K562 (cell line): ENCODE data around the gene NME7. TPM values are rescaled to one million over a fixed set of nuclear protein-coding genes. Genes with fewer than 3 reads are reported as not detected.

Experiments
- CHD2 ChIP-seq: IDR thresholded peaks from 2 replicates; pipeline ENCODE4 v1.6.1; 2011; ENCODE audit warnings: low read depth, low read length
- CREB1 ChIP-seq, 2 experiments: sonication (generic) in 1 of 2; formaldehyde crosslinking in 1 of 2; IDR thresholded peaks; 2 replicates each; pipeline versions ENCODE4 v1.6.1 to v1.8.0; 2012 to 2022; ENCODE audit warnings: inconsistent platforms in 1 of 2, mild to moderate bottlenecking in 1 of 2, missing genetic modification reagents in 1 of 2, moderate library complexity in 1 of 2
- DPF2 ChIP-seq: fragments of 450-650 bp; IDR thresholded peaks from 2 replicates; pipeline ENCODE4 v1.6.1; 2016
- FOSL1 ChIP-seq: fragments of 200-800 bp; sonication (Bioruptor generic); conservative IDR thresholded peaks from 2 replicates; pipeline ENCODE4 v1.6.1; 2016; ENCODE audit warnings: missing genetic modification characterization, missing compliant biosample characterization
- HMBOX1 ChIP-seq: sonication (generic); IDR thresholded peaks from 2 replicates; pipeline ENCODE4 v1.6.1; 2016
- KAT2B ChIP-seq: IDR thresholded peaks from one replicate; pipeline ENCODE4 v1.6.1; 2012; ENCODE audit warnings: low read depth, mild to moderate bottlenecking, control low read depth, inconsistent platforms, low read length, moderate library complexity
- MYC ChIP-seq, 2 experiments: fragments of 250-450 bp in 1 of 2; sonication (Bioruptor Pico) in 1 of 2; IDR thresholded peaks; 2 replicates each; pipeline versions ENCODE4 v1.5.1 to v1.6.1; 2012 to 2021; ENCODE audit warnings: low read depth in 2 of 2, borderline replicate concordance in 1 of 2, improper control_type of control experiment in 1 of 2, low read length in 1 of 2, mild to moderate bottlenecking in 1 of 2, moderate library complexity in 1 of 2
- PTTG1 ChIP-seq: fragments of 450-650 bp; IDR thresholded peaks from 2 replicates; pipeline ENCODE4 v1.6.1; 2016; ENCODE audit warnings: low read depth, mild to moderate bottlenecking, missing genetic modification characterization, missing compliant biosample characterization
- PYGO2 ChIP-seq: fragments of 450-650 bp; IDR thresholded peaks from 2 replicates; pipeline ENCODE4 v1.6.1; 2016; ENCODE audit warnings: mild to moderate bottlenecking, missing genetic modification characterization, moderate library complexity, missing compliant biosample characterization
- RREB1 ChIP-seq: fragments of 250-450 bp; sonication (Bioruptor Pico); IDR thresholded peaks from 2 replicates; pipeline ENCODE4 v1.4.0; 2020
- SMARCC2 ChIP-seq: fragments of 450-650 bp; IDR thresholded peaks from 2 replicates; pipeline ENCODE4 v1.6.1; 2017; ENCODE audit warnings: antibody characterized with exemption, moderate library complexity, mild to moderate bottlenecking, low read depth
- TARDBP ChIP-seq: fragments of 450-650 bp; IDR thresholded peaks from 2 replicates; pipeline ENCODE4 v1.6.1; 2016
- VEZF1 ChIP-seq: fragments of 200-800 bp; sonication (Bioruptor generic); IDR thresholded peaks from 2 replicates; pipeline ENCODE4 v1.6.1; 2017; ENCODE audit warnings: missing genetic modification characterization, missing compliant biosample characterization
- ZNF232 ChIP-seq: sonication (generic); formaldehyde crosslinking; IDR thresholded peaks from 2 replicates; pipeline ENCODE4 v1.8.0; 2022; ENCODE audit warnings: mild to moderate bottlenecking, missing genetic modification reagents
- ZNF24 ChIP-seq: fragments of 450-650 bp; IDR thresholded peaks from 2 replicates; pipeline ENCODE4 v1.6.1; 2016
- ZNF280A ChIP-seq: fragments of 450-650 bp; IDR thresholded peaks from 2 replicates; pipeline ENCODE4 v1.6.1; 2018; ENCODE audit warnings: mild to moderate bottlenecking, low read depth; ENCODE audit not compliant: partially characterized antibody
- ZNF316 ChIP-seq: fragments of 450-650 bp; IDR thresholded peaks from 2 replicates; pipeline ENCODE4 v1.6.1; 2016
- ZNF644 ChIP-seq: fragments of 200-800 bp; sonication (Bioruptor generic); IDR thresholded peaks from 2 replicates; pipeline ENCODE4 v1.6.1; 2016; ENCODE audit warnings: low read depth, missing genetic modification characterization, missing compliant biosample characterization
- polyA plus RNA-seq, 8 experiments: library from polyadenylated mRNA; depleted of rRNA in 4 of 8; stranded (reverse) in 5 of 8; unstranded in 3 of 8; fragments of >200 nt; fragmentation: Nextera tagmentation in 2 of 8; fragmentation: Illumina TruSeq in 1 of 8; extraction: Ambion mirVana in 2 of 8; extraction: Trizol in 1 of 8; gene quantifications; 2 replicates each; pipeline versions ENCODE4 v1.2.1 to v1.2.3, GENCODE V29; 2011 to 2014; ENCODE audit warnings: inconsistent platforms in 1 of 8, missing spikeins in 1 of 8
- total RNA-seq, 7 experiments: library from RNA; depleted of rRNA in 6 of 7; stranded (reverse); fragments of >200 nt in 6 of 7; fragmentation: Illumina TruSeq in 2 of 7; extraction: Trizol in 2 of 7; gene quantifications; 2 replicates each; pipeline versions ENCODE4 v1.2.1 to v1.2.3, GENCODE V29; 2011 to 2021; ENCODE audit warnings: low replicate concordance in 1 of 7

Gene NME7
- total and polyA plus RNA-seq, 9 of the 15 experiments (the other 6 are each of a cell fraction or from before 2014, with no cell fraction given): 7.9 to 43.2 (median 23.9) TPM

- TF ChIP-seq RREB1 (CRISPR knock-in tag): no peak
- TF ChIP-seq HMBOX1: 0 out of 2 replicates have a peak, but pooled peaks have one; percentile 59
- peak; percentile 76 for TF ChIP-seq DPF2
- no peak for TF ChIP-seq PTTG1
- TF ChIP-seq MYC (IDR thresholded peaks at IDR 0.05; ENCODE audit: low read depth, low read length): no peak
- no peak for TF ChIP-seq MYC (CRISPR knock-in tag; IDR thresholded peaks at IDR 0.05; ENCODE audit: borderline replicate concordance, low read depth)
- TF ChIP-seq VEZF1 (CRISPR knock-in tag): no peak
- no peak for TF ChIP-seq KAT2B
- TF ChIP-seq ZNF24: no peak
- TF ChIP-seq ZNF232: no peak
- no peak for TF ChIP-seq PYGO2 (tag)
- TF ChIP-seq SMARCC2: peak; percentile 44; the same call in 1 of the 2 replicates
- TF ChIP-seq CHD2: no peak
- no peak for TF ChIP-seq TARDBP
- TF ChIP-seq ZNF280A: no peak
- no peak for TF ChIP-seq ZNF644 (tag)
- TF ChIP-seq CREB1 (IDR thresholded peaks at IDR 0.05): no peak
- no peak for TF ChIP-seq CREB1 (CRISPR knock-in tag; IDR thresholded peaks at IDR 0.05)
- no peak for TF ChIP-seq FOSL1 (tag)
- TF ChIP-seq ZNF316: no peak
Observed at GRCh38 chr1:169327875-169328274, 39.7 kb downstream of the NME7 start (continued).
